ENCODE results near the gene EFCAB6.

The EFCAB6 gene

GRCh38 chr22:43530349-43531201 is 281.5 kb downstream of the EFCAB6 start:
- no peak for DNase-seq (ENCODE audit: low read depth, low spot score)

- DNase-seq (ENCODE audit: low read depth, low spot score): no peak
Observed at GRCh38 chr22:43529934-43530333, 282.2 kb downstream of the EFCAB6 start.

GRCh38 chr22:43529461-43529860 is 282.6 kb downstream of the EFCAB6 start:
- DNase-seq (ENCODE audit: low read depth, low spot score): no peak

- DNase-seq (ENCODE audit: low read depth, low spot score): no peak
Observed at GRCh38 chr22:43528601-43529360, 283.3 kb downstream of the EFCAB6 start.

GRCh38 chr22:43526946-43527345 is 285.2 kb downstream of the EFCAB6 start:
- DNase-seq (ENCODE audit: low read depth, low spot score): no peak

- no peak for DNase-seq (ENCODE audit: low read depth, low spot score)
Observed at GRCh38 chr22:43526117-43526655, 285.9 kb downstream of the EFCAB6 start.

GRCh38 chr22:43521716-43522115 is 290.4 kb downstream of the EFCAB6 start:
- DNase-seq (ENCODE audit: low read depth, low spot score): no peak

- DNase-seq (ENCODE audit: low read depth, low spot score): no peak
Observed at GRCh38 chr22:43520632-43521039, 291.5 kb downstream of the EFCAB6 start.

- DNase-seq (ENCODE audit: low read depth, low spot score): no peak
Observed at GRCh38 chr22:43516996-43517635, 295.0 kb downstream of the EFCAB6 start.

- DNase-seq (ENCODE audit: low read depth, low spot score): no peak
Observed at GRCh38 chr22:43516386-43516785, 295.7 kb downstream of the EFCAB6 start.

- no peak for DNase-seq (ENCODE audit: low read depth, low spot score)
Observed at GRCh38 chr22:43515902-43516301, 296.2 kb downstream of the EFCAB6 start.

- DNase-seq (ENCODE audit: low read depth, low spot score): no peak
Observed at GRCh38 chr22:43515411-43515810, 296.7 kb downstream of the EFCAB6 start.

GRCh38 chr22:43514476-43515157 is 297.5 kb downstream of the EFCAB6 start:
- DNase-seq (ENCODE audit: low read depth, low spot score): no peak

- DNase-seq (ENCODE audit: low read depth, low spot score): no peak
Observed at GRCh38 chr22:43512279-43512678, 299.8 kb downstream of the EFCAB6 start.

- no peak for DNase-seq (ENCODE audit: low read depth, low spot score)
Observed at GRCh38 chr22:43511276-43511910, 300.7 kb downstream of the EFCAB6 start.

- DNase-seq (ENCODE audit: low read depth, low spot score): no peak
Observed at GRCh38 chr22:43510281-43511070, 301.6 kb downstream of the EFCAB6 start.

GRCh38 chr22:43509337-43509736 is 302.8 kb downstream of the EFCAB6 start:
- no peak for DNase-seq (ENCODE audit: low read depth, low spot score)

- no peak for DNase-seq (ENCODE audit: low read depth, low spot score)
Observed at GRCh38 chr22:43508489-43508888, 303.6 kb downstream of the EFCAB6 start.

- DNase-seq (ENCODE audit: low read depth, low spot score): no peak
Observed at GRCh38 chr22:43507235-43507634, 304.9 kb downstream of the EFCAB6 start.

GRCh38 chr22:43506487-43506886 is 305.6 kb downstream of the EFCAB6 start:
- no peak for DNase-seq (ENCODE audit: low read depth, low spot score)

Data from smooth muscle cell of the brain vasculature (primary cell).